Activated CD4-positive, alpha-beta memory T cell treated with anti-CD3 and anti-CD28 coated beads for 36 hours (primary cell): ENCODE results near the gene TMTC4. TPM values are rescaled to one million over a fixed set of nuclear protein-coding genes. Genes with fewer than 3 reads are reported as not detected.

ENCODE experiments used
- CTCF ChIA-PET: fragments of 350-600 bp; sonication (Branson Sonifier 250); formaldehyde crosslinking; loops from one replicate; lab custom pipeline; 2021; ENCODE audit warnings: antibody characterized with exemption, inconsistent platforms; lab: Charles Lee
- POLR2A ChIA-PET: fragments of 350-600 bp; sonication (Branson Sonifier 250); formaldehyde crosslinking; loops from one replicate; lab custom pipeline; 2021; ENCODE audit warnings: antibody characterized with exemption; lab: Charles Lee
- DNase-seq: peaks from one replicate; pipeline ENCODE4 v3.0.0-alpha.2; 2020
- H3K27ac Mint-ChIP-seq: one replicate; pipeline ENCODE4 v1.8.0; 2021; ENCODE audit warnings: mixed read lengths
- H3K27me3 Mint-ChIP-seq: one replicate; pipeline ENCODE4 v1.8.0; 2021; ENCODE audit warnings: mixed read lengths
- H3K36me3 Mint-ChIP-seq: one replicate; pipeline ENCODE4 v1.8.0; 2021; ENCODE audit warnings: mixed read lengths
- H3K4me1 Mint-ChIP-seq: one replicate; pipeline ENCODE4 v1.8.0; 2021; ENCODE audit warnings: low read depth, mixed read lengths
- H3K4me3 Mint-ChIP-seq: one replicate; pipeline ENCODE4 v1.8.0; 2021; ENCODE audit warnings: mild to moderate bottlenecking, mixed read lengths
- H3K9me3 Mint-ChIP-seq: one replicate; pipeline ENCODE4 v1.8.0; 2021; ENCODE audit warnings: mixed read lengths
- intact Hi-C: fragments of 100-400 bp; cut with micrococcal nuclease; formaldehyde crosslinking; loops from one replicate; pipeline ENCODE4 v1.15.1; 2023
- total RNA-seq, 2 experiments: library from RNA; stranded (reverse); gene quantifications; one replicate each; pipeline ENCODE4 v1.2.3, GENCODE V29; 2021

Gene TMTC4
- total RNA-seq, 2 experiments from 2014 or later: 14.4 to 14.7 TPM

DNA sequence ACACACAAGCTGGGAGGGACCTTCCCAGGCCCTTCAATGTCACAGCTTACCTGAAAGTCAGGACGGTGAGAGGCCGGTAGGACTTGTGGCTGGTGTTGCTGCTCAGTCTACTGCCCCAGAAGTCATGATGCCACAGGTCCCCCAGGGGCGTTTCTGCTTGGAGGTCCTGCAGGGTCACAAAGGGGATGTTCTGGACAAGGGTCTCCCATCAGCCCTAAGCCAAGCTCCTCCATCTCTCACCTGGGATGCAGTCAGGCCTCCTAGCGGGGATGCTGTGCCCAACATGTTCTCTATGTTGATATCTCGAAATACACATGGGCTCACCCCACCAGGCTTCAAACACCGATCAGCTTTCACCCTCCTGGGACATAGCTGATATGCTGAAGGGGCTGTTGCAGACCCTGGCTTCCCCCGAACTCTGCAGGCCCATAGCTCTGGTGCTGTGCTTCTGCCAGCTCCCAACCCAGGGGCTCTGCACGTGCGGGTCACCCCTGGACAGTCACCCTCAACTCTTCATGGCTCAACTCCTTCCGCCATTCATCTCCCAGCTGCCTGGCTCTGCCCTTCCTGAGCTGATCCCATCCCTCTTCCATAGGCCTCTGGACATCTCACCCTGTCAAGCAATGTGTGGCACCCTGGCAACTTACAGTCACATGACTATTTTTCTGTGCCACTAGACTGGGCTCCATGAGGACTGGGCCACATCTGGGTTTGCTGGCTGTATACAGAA lies 10.3 kb downstream of the TMTC4 start:
- intact Hi-C loops: no loop called here
- peaks cover 5% of the 10 kb centered on the region for H3K4me1 Mint-ChIP-seq
- H3K36me3 Mint-ChIP-seq: peaks cover 47% of the 10 kb centered on the region
- DNase-seq: no peak
- CTCF ChIA-PET: no interaction called here
- no peak overlapping the region for H3K4me3 Mint-ChIP-seq
- H3K27me3 Mint-ChIP-seq: no peaks in the 10 kb centered on the region
- H3K9me3 Mint-ChIP-seq: no peaks in the 10 kb centered on the region
- POLR2A ChIA-PET: no interaction called here
- no peak overlapping the region for H3K27ac Mint-ChIP-seq

GRCh38 chr13:100662468-100663211 lies 12.0 kb downstream of the TMTC4 start:
- Mint-ChIP-seq H3K27ac (no peak overlapping the region), H3K27me3 (no peaks in the 10 kb centered on the region), H3K9me3 (no peaks in the 10 kb centered on the region), H3K4me3 (no peak overlapping the region), H3K36me3 (peaks cover 46% of the 10 kb centered on the region), H3K4me1 (peaks cover 18% of the 10 kb centered on the region)
- DNase-seq: no peak
- intact Hi-C loops: no loop called here
- POLR2A ChIA-PET: no interaction called here
- CTCF ChIA-PET: no interaction called here

DNA sequence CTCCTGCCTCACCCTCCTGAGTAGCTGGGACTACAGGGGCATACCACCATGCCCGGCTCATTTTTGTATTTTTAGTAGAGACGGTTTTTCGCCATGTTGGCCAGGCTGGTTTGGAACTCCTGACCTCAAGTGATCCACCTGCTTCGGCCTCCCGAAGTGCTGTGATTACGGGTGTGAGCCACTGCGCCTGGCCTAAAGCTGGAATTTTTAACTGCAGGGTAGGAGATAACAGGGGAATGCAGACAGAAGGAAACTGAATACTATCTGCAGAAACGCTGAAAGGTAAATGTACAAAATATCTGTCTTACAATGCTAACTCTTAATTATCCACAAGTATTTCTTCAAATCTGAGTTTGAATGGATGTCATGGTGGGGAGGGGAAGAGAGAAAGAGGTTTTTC lies 13.8 kb downstream of the TMTC4 start:
- H3K36me3 Mint-ChIP-seq: peaks cover 34% of the 10 kb centered on the region
- no peak for DNase-seq
- H3K4me3 Mint-ChIP-seq: no peak overlapping the region
- H3K9me3 Mint-ChIP-seq: no peaks in the 10 kb centered on the region
- ChIA-PET CTCF (no interaction called here), POLR2A (no interaction called here)
- peaks cover 18% of the 10 kb centered on the region for H3K4me1 Mint-ChIP-seq
- H3K27me3 Mint-ChIP-seq: no peaks in the 10 kb centered on the region
- intact Hi-C loops: no loop called here
- H3K27ac Mint-ChIP-seq: no peak overlapping the region

GRCh38 chr13:100659578-100659977 lies 15.0 kb downstream of the TMTC4 start:
- Mint-ChIP-seq H3K9me3 (no peaks in the 10 kb centered on the region), H3K27ac (no peak overlapping the region), H3K4me1 (peaks cover 18% of the 10 kb centered on the region), H3K27me3 (no peaks in the 10 kb centered on the region), H3K4me3 (no peak overlapping the region), H3K36me3 (peaks cover 30% of the 10 kb centered on the region)
- no peak for DNase-seq
- ChIA-PET POLR2A (no interaction called here), CTCF (no interaction called here)
- intact Hi-C loops: no loop called here

DNA sequence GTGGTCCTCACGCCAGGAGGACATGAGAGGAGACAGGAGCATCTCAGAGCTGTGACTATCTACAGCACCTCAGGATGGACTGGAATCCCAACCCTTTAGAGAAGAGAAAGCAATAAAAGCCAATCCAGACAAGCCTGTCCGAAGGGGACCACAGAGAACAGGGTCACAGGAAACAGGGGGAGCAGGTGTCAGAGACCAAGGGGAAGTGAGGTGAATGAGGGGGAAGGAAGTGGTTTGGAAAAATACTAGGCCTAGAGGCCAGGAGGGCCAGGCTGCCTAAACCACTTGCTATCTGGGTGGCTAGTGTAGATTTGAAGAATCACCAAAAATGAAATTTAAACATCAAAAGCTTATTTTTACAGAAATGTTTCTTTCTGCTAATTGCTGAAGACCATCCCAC lies 16.2 kb downstream of the TMTC4 start:
- H3K27me3 Mint-ChIP-seq: no peaks in the 10 kb centered on the region
- POLR2A ChIA-PET: no interaction called here
- intact Hi-C loops: no loop called here
- H3K36me3 Mint-ChIP-seq: peaks cover 27% of the 10 kb centered on the region
- CTCF ChIA-PET: interaction anchor here (1.1 kb wide), 1 partner anchor 15 kb away, joined by 3 read pairs; no protein-coding TSS in a partner anchor
- no peak overlapping the region for H3K4me3 Mint-ChIP-seq
- H3K27ac Mint-ChIP-seq: peak overlapping the region; percentile 55
- DNase-seq: no peak
- H3K9me3 Mint-ChIP-seq: no peaks in the 10 kb centered on the region
- H3K4me1 Mint-ChIP-seq: peaks cover 18% of the 10 kb centered on the region

DNA sequence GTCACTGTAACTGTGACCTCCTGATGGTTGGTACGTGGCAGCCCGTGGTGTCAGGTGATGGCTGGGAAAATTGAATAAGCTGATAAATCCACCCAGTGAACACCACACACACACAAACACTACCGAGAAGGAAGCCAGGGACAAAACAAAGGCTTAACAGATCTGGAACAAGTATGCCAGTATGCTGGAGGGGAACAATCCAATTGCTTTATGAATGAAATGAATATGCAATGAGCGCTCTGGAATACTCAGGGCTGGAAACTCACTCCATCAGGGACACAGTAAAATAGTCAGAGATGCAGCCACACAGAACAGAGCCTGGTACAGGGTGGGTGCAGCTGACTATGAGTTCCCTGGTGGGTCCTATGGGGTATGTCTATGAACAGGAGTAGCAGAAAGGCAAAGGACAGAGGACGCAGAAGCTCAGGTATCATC lies 16.7 kb downstream of the TMTC4 start:
- Mint-ChIP-seq H3K4me3 (no peak overlapping the region), H3K27ac (no peak overlapping the region), H3K9me3 (no peaks in the 10 kb centered on the region), H3K27me3 (no peaks in the 10 kb centered on the region), H3K4me1 (peaks cover 18% of the 10 kb centered on the region), H3K36me3 (peaks cover 29% of the 10 kb centered on the region)
- CTCF ChIA-PET: interaction anchor here (1.1 to 1.2 kb wide), 2 partner anchors 15 to 85 kb away, joined by 3 to 4 read pairs; no protein-coding TSS in a partner anchor
- DNase-seq: no peak
- intact Hi-C loops: no loop called here
- POLR2A ChIA-PET: no interaction called here

DNA sequence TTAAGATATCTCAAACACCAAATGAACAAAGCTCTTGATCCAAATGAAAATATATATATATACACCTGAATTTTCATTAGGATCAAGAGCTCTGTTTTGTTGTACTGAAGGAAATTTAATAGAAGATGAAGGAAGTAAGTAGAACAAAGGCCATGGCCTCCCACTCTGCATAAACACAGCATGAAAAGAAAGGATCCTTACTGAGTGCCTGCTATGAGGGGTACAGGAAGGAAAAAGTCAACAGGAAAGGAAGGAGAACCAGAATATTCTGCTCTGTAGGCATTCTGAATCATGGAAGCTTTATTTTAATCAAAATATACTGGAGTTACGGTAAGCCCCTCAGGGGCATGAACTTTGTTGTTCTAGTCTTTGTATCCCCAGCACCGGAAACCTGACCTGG lies 22.1 kb downstream of the TMTC4 start:
- ChIA-PET POLR2A (no interaction called here), CTCF (no interaction called here)
- Mint-ChIP-seq H3K27me3 (no peaks in the 10 kb centered on the region), H3K9me3 (no peaks in the 10 kb centered on the region), H3K27ac (no peak overlapping the region), H3K4me3 (no peak overlapping the region), H3K4me1 (no peaks in the 10 kb centered on the region), H3K36me3 (peaks cover 12% of the 10 kb centered on the region)
- no peak for DNase-seq
- intact Hi-C loops: no loop called here

- intact Hi-C loops: no loop called here
- H3K4me1 Mint-ChIP-seq: no peaks in the 10 kb centered on the region
- no peaks in the 10 kb centered on the region for H3K9me3 Mint-ChIP-seq
- no peaks in the 10 kb centered on the region for H3K27me3 Mint-ChIP-seq
- ChIA-PET CTCF (no interaction called here), POLR2A (no interaction called here)
- peaks cover 11% of the 10 kb centered on the region for H3K36me3 Mint-ChIP-seq
- no peak overlapping the region for H3K27ac Mint-ChIP-seq
- H3K4me3 Mint-ChIP-seq: no peak overlapping the region
- DNase-seq: no peak
These were observed 24.3 kb downstream of the TMTC4 start for GRCh38 chr13:100650326-100650725.

DNA sequence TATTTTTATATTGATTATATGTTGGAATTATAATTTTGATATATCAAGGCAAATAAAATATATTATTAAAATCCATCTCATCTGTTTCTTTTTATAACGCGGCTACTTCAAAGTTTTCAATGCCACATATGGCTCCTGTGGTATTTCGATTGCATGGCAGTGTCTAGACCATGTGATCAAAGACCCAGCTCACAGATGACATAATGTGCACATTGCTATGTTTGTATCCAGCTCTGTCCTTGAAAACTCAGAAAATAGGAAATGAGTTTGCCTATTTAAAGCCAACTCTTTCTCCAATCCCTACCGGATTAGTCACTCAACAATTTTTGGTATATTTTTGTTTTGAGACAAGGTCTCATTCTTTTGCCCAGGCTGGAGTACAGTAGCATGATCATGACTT lies 26.2 kb downstream of the TMTC4 start:
- no peaks in the 10 kb centered on the region for H3K4me1 Mint-ChIP-seq
- POLR2A ChIA-PET: interaction anchor here (0.9 kb wide), 1 partner anchor 26 kb away, joined by 3 read pairs; the partner anchor contains the start of gene TMTC4
- no peak overlapping the region for H3K4me3 Mint-ChIP-seq
- H3K27me3 Mint-ChIP-seq: no peaks in the 10 kb centered on the region
- intact Hi-C loops: no loop called here
- H3K27ac Mint-ChIP-seq: no peak overlapping the region
- CTCF ChIA-PET: interaction anchor here (1.7 kb wide), 1 partner anchor 75 kb away, joined by 4 read pairs; no protein-coding TSS in a partner anchor
- no peaks in the 10 kb centered on the region for H3K9me3 Mint-ChIP-seq
- H3K36me3 Mint-ChIP-seq: peaks cover 11% of the 10 kb centered on the region
- no peak for DNase-seq

GRCh38 chr13:100646871-100647270 lies 27.7 kb downstream of the TMTC4 start:
- Mint-ChIP-seq H3K27ac (no peak overlapping the region), H3K4me3 (no peak overlapping the region), H3K9me3 (no peaks in the 10 kb centered on the region), H3K4me1 (no peaks in the 10 kb centered on the region), H3K27me3 (no peaks in the 10 kb centered on the region), H3K36me3 (peaks cover 9% of the 10 kb centered on the region)
- ChIA-PET POLR2A (no interaction called here), CTCF (interaction anchor here (1.7 kb wide), 1 partner anchor 74 kb away, joined by 4 read pairs; no protein-coding TSS in a partner anchor)
- no peak for DNase-seq
- intact Hi-C loops: no loop called here

DNA sequence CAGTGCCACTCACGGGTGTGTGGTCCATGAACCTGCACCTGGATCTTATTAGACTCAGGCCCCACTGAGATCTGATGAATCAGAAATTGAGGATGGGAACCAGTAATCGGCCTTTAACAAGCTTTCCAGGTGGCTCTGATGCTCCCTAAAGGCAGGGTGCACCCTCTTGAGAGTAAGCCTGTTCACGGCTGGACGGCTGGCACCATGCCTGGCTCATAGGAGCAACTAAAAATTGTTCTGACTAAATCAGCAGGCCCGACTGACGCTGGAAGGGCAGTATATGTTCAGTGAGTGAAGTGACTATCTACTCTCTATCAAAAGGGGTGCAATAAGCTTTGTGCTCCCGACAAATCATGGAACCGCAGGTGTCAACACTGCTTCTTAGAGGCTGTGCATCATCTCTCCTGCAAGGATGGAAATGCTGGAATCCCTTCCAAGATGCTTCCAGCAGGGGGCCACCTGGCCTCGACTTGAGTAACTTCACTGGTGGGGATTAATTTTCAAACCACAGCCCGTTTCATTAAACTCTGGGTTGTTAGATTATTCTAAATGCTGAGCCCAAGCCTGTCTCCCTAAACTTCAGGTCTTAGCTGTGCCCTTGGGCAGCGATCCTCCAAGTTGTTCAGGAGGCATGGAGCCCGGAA lies 28.4 kb downstream of the TMTC4 start:
- Mint-ChIP-seq H3K36me3 (peaks cover 12% of the 10 kb centered on the region), H3K9me3 (no peaks in the 10 kb centered on the region), H3K27ac (no peak overlapping the region), H3K27me3 (no peaks in the 10 kb centered on the region), H3K4me1 (no peaks in the 10 kb centered on the region), H3K4me3 (no peak overlapping the region)
- POLR2A ChIA-PET: no interaction called here
- CTCF ChIA-PET: interaction anchor here (1.2 kb wide), 1 partner anchor 454 kb away, joined by 3 read pairs; no protein-coding TSS in a partner anchor
- intact Hi-C loops: no loop called here
- no peak for DNase-seq

DNA sequence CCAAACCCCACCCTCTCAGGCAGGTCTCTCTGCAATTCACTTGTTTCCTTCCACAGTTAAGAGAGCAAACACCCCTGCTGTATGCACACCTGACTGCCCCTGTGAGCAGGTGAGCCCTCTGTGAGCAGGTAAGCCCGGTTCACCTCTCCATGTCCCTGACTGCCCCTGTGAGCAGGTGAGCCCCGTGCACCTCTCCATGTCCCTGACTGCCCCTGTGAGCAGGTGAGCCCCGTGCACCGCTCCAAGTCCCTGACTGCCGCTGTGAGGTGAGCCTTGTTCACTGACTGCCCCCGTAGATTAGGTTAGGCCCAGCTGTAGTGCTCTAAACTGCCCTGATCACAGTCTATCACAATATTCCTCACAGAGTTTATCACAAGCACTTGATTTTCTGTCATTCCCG lies 29.2 kb downstream of the TMTC4 start:
- Mint-ChIP-seq H3K4me1 (no peaks in the 10 kb centered on the region), H3K4me3 (no peak overlapping the region), H3K36me3 (peaks cover 15% of the 10 kb centered on the region), H3K9me3 (no peaks in the 10 kb centered on the region), H3K27ac (no peak overlapping the region), H3K27me3 (no peaks in the 10 kb centered on the region)
- intact Hi-C loops: no loop called here
- DNase-seq: no peak
- CTCF ChIA-PET: interaction anchor here (1.2 kb wide), 1 partner anchor 454 kb away, joined by 3 read pairs; no protein-coding TSS in a partner anchor
- POLR2A ChIA-PET: interaction anchor here (1.0 kb wide), 1 partner anchor 29 kb away, joined by 3 read pairs; the partner anchor contains the start of gene TMTC4
